Sigmoid colon (tissue), 4 donors: Measurements from ENCODE around the gene PERM1.

Experiments used
- CTCF ChIP-seq, 4 experiments: fragments of 450-650 bp in 3 of 4; fragments of 200-600 bp in 1 of 4; IDR thresholded peaks; one replicate each; pipeline ENCODE4 v1.5.1; 2016 to 2019; ENCODE audit warnings: antibody characterized with exemption in 4 of 4, mild to moderate bottlenecking in 3 of 4, moderate library complexity in 2 of 4
- EP300 ChIP-seq, 4 donors: sonication (generic); formaldehyde crosslinking; IDR thresholded peaks; one replicate each; pipeline ENCODE4 v1.6.1; 2017; ENCODE audit warnings: antibody characterized with exemption in 4 of 4
- POLR2A ChIP-seq, 2 donors: fragments of 450-650 bp; IDR thresholded peaks; one replicate each; pipeline ENCODE4 v1.6.1; 2016; ENCODE audit warnings: antibody characterized with exemption in 2 of 2, mild to moderate bottlenecking in 2 of 2, moderate library complexity in 2 of 2

GRCh38 chr1:982765-983436 is 1.0 kb upstream of the PERM1 start:
- TF ChIP-seq POLR2A (IDR thresholded peaks at IDR 0.05) (no peak), CTCF (IDR thresholded peaks at IDR 0.05) (no peak), EP300 (IDR thresholded peaks at IDR 0.05) (no peak)
